Liver (tissue), 9 donors: Measurements from ENCODE around the gene LRRFIP1. TPM values are rescaled to one million over a fixed set of nuclear protein-coding genes. Genes with fewer than 3 reads are reported as not detected.

Experiments used
- DNase-seq: peaks from one replicate; pipeline ENCODE4 v3.0.0-alpha.2; 2017; ENCODE audit warnings: low spot score
- H3K27ac ChIP-seq, 2 donors: one replicate each; pipeline ENCODE4 v1.7.0; 2013; ENCODE audit warnings: inconsistent platforms in 2 of 2, low read length in 2 of 2, control low read depth in 1 of 2, low read depth in 1 of 2, mild to moderate bottlenecking in 1 of 2
- H3K27me3 ChIP-seq, 4 donors: one replicate each; pipeline versions ENCODE4 v1.6.1 to v1.7.0; 2013; ENCODE audit warnings: low read length in 3 of 4, inconsistent platforms in 1 of 4, mild to moderate bottlenecking in 1 of 4, moderate library complexity in 1 of 4; ENCODE audit not compliant: control insufficient read depth in 4 of 4, insufficient read depth in 4 of 4
- H3K36me3 ChIP-seq, 4 donors: one replicate each; pipeline versions ENCODE4 v1.6.1 to v1.7.0; 2013; ENCODE audit warnings: low read length in 3 of 4, mild to moderate bottlenecking in 3 of 4, low read depth in 1 of 4, moderate library complexity in 1 of 4; ENCODE audit not compliant: control insufficient read depth in 4 of 4, insufficient read depth in 3 of 4
- H3K4me1 ChIP-seq, 4 donors: one replicate each; pipeline versions ENCODE4 v1.6.1 to v1.7.0; 2013; ENCODE audit warnings: low read length in 3 of 4, mild to moderate bottlenecking in 3 of 4, moderate library complexity in 1 of 4; ENCODE audit not compliant: control insufficient read depth in 4 of 4, insufficient read depth in 4 of 4
- H3K4me3 ChIP-seq, 3 donors: one replicate each; pipeline versions ENCODE4 v1.6.1 to v1.7.0; 2013; ENCODE audit warnings: low read length in 3 of 3, control low read depth in 1 of 3, low read depth in 1 of 3, mild to moderate bottlenecking in 1 of 3
- H3K9ac ChIP-seq, 2 donors: one replicate each; pipeline ENCODE4 v1.7.0; 2013; ENCODE audit warnings: low read length in 2 of 2, mild to moderate bottlenecking in 2 of 2, moderate library complexity in 2 of 2, control low read depth in 1 of 2, low read depth in 1 of 2
- H3K9me3 ChIP-seq, 4 donors: one replicate each; pipeline versions ENCODE4 v1.6.1 to v1.7.0; 2013; ENCODE audit warnings: low read length in 3 of 4; ENCODE audit not compliant: control insufficient read depth in 4 of 4
- ATF3 ChIP-seq: IDR thresholded peaks from 2 replicates; pipeline ENCODE4 v1.6.1; 2016; ENCODE audit warnings: antibody characterized with exemption
- CTCF ChIP-seq: fragments of 150-350 bp; IDR thresholded peaks from 2 replicates; pipeline ENCODE4 v1.5.1; 2017; ENCODE audit warnings: improper control_type of control experiment, low read depth, low read length; ENCODE audit not compliant: missing input control
- EGR1 ChIP-seq, 2 donors: IDR thresholded peaks; 2 replicates each; pipeline ENCODE4 v1.6.1; 2016 to 2018; ENCODE audit warnings: antibody characterized with exemption in 2 of 2, low read depth in 2 of 2
- FOXA1 ChIP-seq: IDR thresholded peaks from 2 replicates; pipeline ENCODE4 v1.6.1; 2016; ENCODE audit warnings: antibody characterized with exemption
- FOXA2 ChIP-seq: IDR thresholded peaks from 2 replicates; pipeline ENCODE4 v1.6.1; 2016; ENCODE audit warnings: antibody characterized with exemption
- GABPA ChIP-seq, 2 donors: IDR thresholded peaks in 1 of 2; conservative IDR thresholded peaks in 1 of 2; 2 replicates each; pipeline ENCODE4 v1.6.1; 2016; ENCODE audit warnings: antibody characterized with exemption in 2 of 2, mild to moderate bottlenecking in 1 of 2, moderate library complexity in 1 of 2
- HNF4A ChIP-seq, 2 donors: conservative IDR thresholded peaks; 2 replicates each; pipeline ENCODE4 v1.6.1; 2016; ENCODE audit warnings: antibody characterized with exemption in 2 of 2, mild to moderate bottlenecking in 2 of 2
- HNF4G ChIP-seq: IDR thresholded peaks from 2 replicates; pipeline ENCODE4 v1.6.1; 2016; ENCODE audit warnings: antibody characterized with exemption
- JUND ChIP-seq, 2 donors: IDR thresholded peaks; 2 replicates each; pipeline ENCODE4 v1.6.1; 2016; ENCODE audit warnings: antibody characterized with exemption in 2 of 2
- MAX ChIP-seq: IDR thresholded peaks from 2 replicates; pipeline ENCODE4 v1.6.1; 2016; ENCODE audit warnings: antibody characterized with exemption
- NR2F2 ChIP-seq: IDR thresholded peaks from 2 replicates; pipeline ENCODE4 v1.6.1; 2016; ENCODE audit warnings: antibody characterized with exemption
- RAD21 ChIP-seq, 2 donors: IDR thresholded peaks; 2 replicates each; pipeline ENCODE4 v1.6.1; 2016; ENCODE audit warnings: antibody characterized with exemption in 2 of 2, mild to moderate bottlenecking in 2 of 2
- REST ChIP-seq: IDR thresholded peaks from 2 replicates; pipeline ENCODE4 v1.6.1; 2016; ENCODE audit warnings: antibody characterized with exemption, mild to moderate bottlenecking
- RXRA ChIP-seq, 2 donors: IDR thresholded peaks; 2 replicates each; pipeline ENCODE4 v1.6.1; 2017 to 2018; ENCODE audit warnings: antibody characterized with exemption in 2 of 2, mild to moderate bottlenecking in 1 of 2
- SP1 ChIP-seq: IDR thresholded peaks from 2 replicates; pipeline ENCODE4 v1.6.1; 2018; ENCODE audit warnings: antibody characterized with exemption, mild to moderate bottlenecking
- TAF1 ChIP-seq: conservative IDR thresholded peaks from 2 replicates; pipeline ENCODE4 v1.6.1; 2016; ENCODE audit warnings: antibody characterized with exemption, mild to moderate bottlenecking
- ZBTB33 ChIP-seq: IDR thresholded peaks from 2 replicates; pipeline ENCODE4 v1.6.1; 2016; ENCODE audit warnings: antibody characterized with exemption
- WGBS: extraction: QIAGEN DNeasy Blood & Tissue Kit; methylation state at CpG from one replicate; pipeline ENCODE4 v1.1.7; 2013; 5-methylcytosine and 5-hydroxymethylcytosine counted together
- polyA plus RNA-seq, 2 donors: library from polyadenylated mRNA; stranded (reverse) in 1 of 2; unstranded in 1 of 2; fragments of 200-250 nt in 1 of 2; fragments of >200 nt in 1 of 2; fragmentation: Nextera tagmentation in 1 of 2; extraction: Ambion mirVana in 1 of 2; gene quantifications; one replicate each; pipeline versions ENCODE4 v1.2.1 to v1.2.3, GENCODE V29; 2013 to 2015
- total RNA-seq, 2 donors: library from RNA; depleted of rRNA; stranded (reverse); fragments of >200 nt; gene quantifications; one replicate each; pipeline ENCODE4 v1.2.3, GENCODE V29; 2014
- donor health status: healthy.
- donor health status: healthy.
- donor health status: healthy.
- donor health status: healthy.
- donor health status: healthy.

Gene LRRFIP1
- total and polyA plus RNA-seq, 4 donors: 13.3 to 56.1 (median 39.1) TPM

- Histone ChIP-seq H3K4me3 (no peak overlapping the region), H3K9ac (no peak overlapping the region), H3K36me3 (peaks cover 4 to 14% (median 8%) of the 10 kb centered on the region in 4 donors), H3K4me1 (peaks cover 0 to 7% (median 3%) of the 10 kb centered on the region in 4 donors), H3K27me3 (no peaks in the 10 kb centered on the region), H3K27ac (no peak overlapping the region), H3K9me3 (no peaks in the 10 kb centered on the region)
- 92% methylated on average over 15 of the region's 15 CpGs for WGBS
- TF ChIP-seq ZBTB33 (no peak), GABPA (IDR thresholded peaks at IDR 0.05 in 1 of 2, conservative IDR thresholded peaks at IDR 0.05 in 1 of 2) (no peak), FOXA2 (no peak), ATF3 (no peak), MAX (no peak), SP1 (no peak), HNF4G (no peak), EGR1 (IDR thresholded peaks at IDR 0.05; ENCODE audit: low read depth in 2 of 2) (no peak), RAD21 (IDR thresholded peaks at IDR 0.05) (no peak), JUND (IDR thresholded peaks at IDR 0.05) (no peak), CTCF (no peak), NR2F2 (no peak), HNF4A (conservative IDR thresholded peaks at IDR 0.05) (no peak), FOXA1 (no peak)
- no peak for DNase-seq
Observed at GRCh38 chr2:237773826-237774225, 146.4 kb downstream of the LRRFIP1 start.

GRCh38 chr2:237774811-237775553, 147.6 kb downstream of the LRRFIP1 start:
- Histone ChIP-seq H3K9ac (no peak overlapping the region), H3K4me1 (peaks cover 0 to 7% (median 3%) of the 10 kb centered on the region in 4 donors), H3K9me3 (no peaks in the 10 kb centered on the region), H3K27ac (no peak overlapping the region), H3K4me3 (no peak overlapping the region), H3K36me3 (peaks cover 6 to 11% (median 10%) of the 10 kb centered on the region in 4 donors), H3K27me3 (no peaks in the 10 kb centered on the region)
- 62% methylated on average over 13 of the region's 13 CpGs for WGBS
- peak; percentile 60 for DNase-seq
- TF ChIP-seq HNF4G: no peak
- peak; percentile 74 to 84 for TF ChIP-seq RAD21 (IDR thresholded peaks at IDR 0.05)
- peak; percentile 50 for TF ChIP-seq FOXA1
- peak; percentile 71 for TF ChIP-seq CTCF
- no peak for TF ChIP-seq GABPA (IDR thresholded peaks at IDR 0.05 in 1 of 2, conservative IDR thresholded peaks at IDR 0.05 in 1 of 2)
- no peak for TF ChIP-seq REST
- TF ChIP-seq TAF1: no peak
- peak; percentile 51 for TF ChIP-seq FOXA2
- TF ChIP-seq ZBTB33: no peak
- peak; percentile 32 for TF ChIP-seq NR2F2
- TF ChIP-seq EGR1 (IDR thresholded peaks at IDR 0.05; ENCODE audit: low read depth in 2 of 2): no peak
- TF ChIP-seq RXRA (IDR thresholded peaks at IDR 0.05): peak; percentile 56 to 63
- TF ChIP-seq ATF3: no peak
- TF ChIP-seq JUND (IDR thresholded peaks at IDR 0.05): peak in 1 of 2 donors; percentile 16
